Activated CD4-positive, alpha-beta T cell treated with anti-CD3 and anti-CD28 coated beads, Interleukin-2, Interleukin-6, amounts not matched to agents 100 ng/mL and 50 ng/mL, durations not matched to agents 16 hours and 8 hours (primary cell): ENCODE data around the gene TNS4.
A peak's percentile ranks its signal among the peaks of the same experiment; 100 is the strongest.

Source experiments
- DNase-seq: peaks from one replicate; pipeline ENCODE4 v3.0.0-alpha.2; 2020

TNS4 gene

DNA sequence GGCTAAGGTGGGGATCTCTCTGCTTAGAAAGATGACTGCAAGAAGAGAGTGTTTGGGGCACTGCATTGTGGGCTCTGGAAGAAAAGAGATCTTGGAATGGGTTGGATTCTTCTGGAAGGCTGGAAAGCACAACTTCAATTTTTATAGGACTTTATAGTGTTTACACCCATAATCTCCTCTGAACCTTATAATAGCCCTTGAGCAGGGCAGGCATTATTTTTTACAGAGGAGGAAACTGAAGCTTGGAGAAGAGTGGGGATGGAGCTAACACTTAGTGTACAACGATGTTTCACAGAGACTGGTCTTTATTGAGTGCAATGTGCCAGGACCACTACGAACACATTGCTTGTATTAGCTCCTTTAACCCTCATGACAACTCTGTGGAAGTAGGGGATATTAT is 10.4 kb downstream of the TNS4 start:
- no peak for DNase-seq

DNA sequence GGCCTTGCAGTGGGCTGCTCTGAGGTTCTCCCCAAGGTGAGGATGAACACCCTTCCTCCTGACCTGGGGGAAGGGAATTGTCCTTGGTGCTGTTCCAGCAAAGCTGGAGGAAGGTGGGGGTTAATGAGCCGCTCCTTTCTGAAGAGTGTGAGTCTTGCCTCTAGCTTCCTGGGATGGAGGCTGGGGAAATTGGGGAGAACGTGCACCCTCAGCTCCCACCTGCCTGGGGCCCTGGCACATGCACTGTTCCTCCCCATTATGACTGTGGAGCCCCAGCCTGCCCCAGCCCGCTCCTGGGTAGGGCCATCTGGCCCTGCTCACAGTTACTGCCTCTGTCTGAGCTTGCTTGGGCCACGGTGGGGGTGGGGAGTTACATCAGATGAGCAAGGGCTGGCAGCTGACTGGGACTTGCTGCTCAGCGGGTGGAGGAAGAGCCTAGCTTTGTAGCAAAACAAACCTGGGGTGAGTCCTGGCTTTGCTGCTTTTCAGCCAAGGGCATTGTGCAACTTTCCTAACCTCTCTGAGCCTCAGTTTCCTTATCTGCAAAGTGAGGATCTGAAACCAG is 11.1 kb downstream of the TNS4 start:
- no peak for DNase-seq

DNA sequence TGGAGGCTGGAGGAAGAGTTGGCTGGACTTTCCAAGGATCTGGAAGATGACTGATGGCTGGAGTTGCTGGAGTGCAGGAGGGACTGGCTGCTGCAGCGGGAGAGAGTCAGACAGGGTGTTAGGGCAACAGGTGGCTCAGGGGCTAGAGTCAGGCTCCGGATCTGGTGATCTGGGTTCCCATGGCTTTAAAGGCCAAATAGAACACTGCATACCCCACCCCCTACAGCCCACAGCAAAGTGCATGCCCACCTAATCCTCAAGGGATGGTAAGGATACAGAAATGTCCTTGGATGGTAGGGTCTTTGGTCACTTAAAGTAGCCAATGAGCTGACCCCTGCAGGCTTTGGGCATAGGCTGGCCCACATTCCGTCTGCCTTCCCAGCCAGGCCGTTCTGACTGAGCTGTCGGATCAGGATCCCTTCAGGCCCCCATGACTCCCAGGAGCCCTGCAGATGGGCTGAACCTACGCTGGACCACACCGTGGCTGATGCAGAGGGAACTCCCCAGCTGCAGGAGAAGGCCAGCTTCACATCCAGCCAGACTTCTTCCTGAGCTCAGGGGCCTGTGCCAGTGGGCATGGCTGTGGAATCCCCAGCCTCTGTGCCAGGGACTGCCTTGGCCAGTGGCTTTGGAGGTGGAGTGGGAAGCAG is 13.9 kb downstream of the TNS4 start:
- DNase-seq = no peak

DNA sequence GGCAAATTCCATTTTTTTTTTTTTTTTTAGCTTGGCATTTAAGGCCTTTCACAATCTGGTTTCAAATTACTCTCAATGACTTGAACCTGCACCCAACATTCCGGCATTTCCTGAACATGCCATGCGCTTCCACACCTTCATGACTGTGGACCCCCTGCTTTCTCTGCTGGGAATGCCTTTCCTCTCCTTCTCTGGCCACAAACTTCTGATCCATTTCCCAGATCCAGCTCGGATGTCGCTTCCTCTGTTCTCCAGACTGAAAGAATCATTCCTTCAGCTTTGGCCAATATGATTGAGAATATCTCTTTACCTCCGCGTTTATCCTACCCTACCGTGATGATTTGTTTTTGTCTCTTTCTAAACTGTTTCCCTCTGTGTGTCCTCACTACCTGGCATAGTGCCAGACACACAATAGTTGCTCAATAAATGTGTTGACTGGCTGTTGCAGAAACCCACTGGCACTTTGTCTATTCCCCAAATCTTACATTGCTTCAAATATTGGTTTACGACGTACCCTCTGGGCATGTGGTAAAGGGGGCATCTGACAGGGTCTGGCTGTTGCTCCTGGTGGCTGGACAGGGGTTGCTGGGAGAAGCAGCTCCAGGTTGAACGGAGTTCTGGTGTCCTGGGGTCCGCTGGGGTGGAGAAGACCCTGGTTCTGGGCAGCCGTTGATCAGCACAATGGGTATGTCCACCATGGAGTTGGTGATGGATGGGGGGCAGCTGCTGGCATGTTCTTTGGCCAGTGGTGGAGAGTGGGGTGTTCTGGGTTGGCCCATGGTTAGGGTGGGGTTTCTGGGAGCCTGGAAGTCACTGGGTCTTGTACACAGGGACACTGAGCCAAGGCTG is 14.7 kb downstream of the TNS4 start:
- DNase-seq = no peak

DNA sequence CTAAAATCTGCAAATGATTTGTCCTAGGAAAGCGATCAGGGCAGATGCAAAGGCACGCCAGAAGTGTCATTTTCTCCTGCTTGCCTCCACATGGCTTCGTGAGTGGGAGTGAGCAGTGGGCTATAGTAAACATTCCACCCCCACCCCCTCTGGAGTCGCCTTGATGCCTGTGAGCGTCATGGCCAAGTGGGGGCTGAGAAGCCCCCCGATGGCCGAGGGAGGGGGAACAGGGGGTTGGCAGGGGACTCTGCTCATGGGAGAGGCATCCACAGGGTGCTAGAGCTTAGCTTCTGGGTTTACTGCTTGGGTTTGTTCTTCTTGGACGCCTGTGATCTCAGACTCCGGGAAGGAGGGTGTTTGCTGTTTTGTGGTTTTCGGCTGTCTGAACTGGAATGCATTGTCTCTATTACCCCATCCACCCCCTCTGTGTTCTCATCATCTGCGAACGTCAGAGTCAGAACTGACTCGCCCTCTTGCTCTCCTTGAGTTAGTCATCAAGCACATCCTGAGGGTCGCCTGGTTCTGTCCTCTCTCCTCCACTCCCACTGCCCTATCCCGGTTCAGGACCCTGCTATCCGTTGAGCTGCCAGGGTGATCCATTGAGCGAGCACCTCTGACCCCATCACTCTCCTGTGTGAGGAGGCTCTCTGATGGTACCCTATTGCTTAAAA is 15.4 kb downstream of the TNS4 start:
- peak; percentile 41 for DNase-seq

DNA sequence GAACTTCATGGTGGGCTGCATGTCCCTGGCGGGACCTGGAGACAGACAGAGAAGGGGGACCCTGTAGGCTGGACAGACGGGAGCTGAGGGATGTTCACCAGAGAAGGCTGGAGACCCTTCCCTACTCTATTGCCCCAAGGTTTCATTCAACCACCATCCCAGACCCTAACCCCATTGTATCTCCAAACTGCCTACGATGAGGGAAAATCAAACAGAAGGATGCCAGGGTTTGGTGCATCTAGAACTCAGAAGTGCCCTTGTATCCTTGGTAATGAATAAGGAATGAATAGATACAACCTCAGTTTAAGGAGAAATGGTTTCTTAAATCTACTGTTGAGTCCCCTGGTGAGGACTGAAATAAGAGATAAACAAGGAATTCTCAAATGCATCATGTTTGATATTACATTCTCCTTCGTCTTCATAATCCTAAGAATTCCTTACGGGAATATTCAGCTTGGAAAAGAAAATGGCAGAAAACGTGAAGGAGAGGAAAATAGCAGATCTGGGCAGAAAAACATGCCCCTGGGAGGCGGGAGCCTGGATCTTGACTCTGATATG is 16.4 kb downstream of the TNS4 start:
- no peak for DNase-seq

DNA sequence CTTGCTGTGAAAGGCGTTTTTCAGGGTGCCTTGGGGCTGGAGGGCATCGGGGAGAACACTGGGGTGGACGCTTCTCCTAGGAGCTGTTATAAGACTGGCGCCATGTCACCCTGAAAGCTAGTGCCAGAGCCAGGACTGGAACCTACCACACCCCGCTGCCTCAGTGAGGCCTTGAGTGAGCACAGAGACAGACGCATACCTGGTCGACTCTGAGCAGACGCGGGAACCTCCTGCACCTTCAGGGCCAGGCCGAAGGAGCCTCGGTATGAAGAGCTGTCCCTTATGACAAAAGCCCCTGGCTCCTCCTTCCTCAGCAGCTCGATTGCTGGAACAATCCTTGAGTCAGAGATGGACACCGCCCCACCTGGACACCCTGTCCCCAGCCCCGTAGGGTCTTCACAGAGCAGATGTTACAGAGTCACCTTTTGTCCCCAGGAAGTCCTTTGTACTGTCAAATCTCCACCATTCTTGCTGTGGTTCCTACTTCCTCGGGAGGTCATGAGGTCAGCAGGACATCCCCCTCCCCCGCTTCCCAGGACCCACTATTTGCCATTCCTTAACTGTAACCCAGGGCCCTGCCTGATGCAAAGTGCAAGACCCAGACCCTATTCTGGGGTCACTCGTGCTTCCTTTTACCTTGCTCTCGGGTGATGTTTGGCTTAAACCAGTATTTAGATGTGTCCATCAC is 17.0 kb downstream of the TNS4 start:
- no peak for DNase-seq

DNA sequence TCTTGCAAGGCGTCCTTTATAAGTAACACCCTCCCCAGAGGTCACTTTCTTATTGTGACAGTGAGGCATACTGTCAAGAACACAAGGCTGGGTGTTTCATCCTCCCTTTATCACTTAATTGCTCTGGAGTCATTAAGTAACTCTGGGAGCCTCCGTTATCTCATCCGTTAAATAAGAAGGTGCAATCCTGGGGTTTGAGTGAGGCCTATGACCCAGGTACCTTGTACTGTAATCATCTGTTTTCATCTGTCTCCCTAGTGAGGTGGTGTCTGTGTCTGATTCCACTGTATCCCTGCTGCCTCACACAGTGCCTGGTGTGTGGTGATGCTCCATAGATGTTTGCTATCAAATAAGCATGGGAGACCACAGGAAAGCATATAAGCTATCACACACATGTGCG is 17.7 kb downstream of the TNS4 start:
- DNase-seq = no peak

DNA sequence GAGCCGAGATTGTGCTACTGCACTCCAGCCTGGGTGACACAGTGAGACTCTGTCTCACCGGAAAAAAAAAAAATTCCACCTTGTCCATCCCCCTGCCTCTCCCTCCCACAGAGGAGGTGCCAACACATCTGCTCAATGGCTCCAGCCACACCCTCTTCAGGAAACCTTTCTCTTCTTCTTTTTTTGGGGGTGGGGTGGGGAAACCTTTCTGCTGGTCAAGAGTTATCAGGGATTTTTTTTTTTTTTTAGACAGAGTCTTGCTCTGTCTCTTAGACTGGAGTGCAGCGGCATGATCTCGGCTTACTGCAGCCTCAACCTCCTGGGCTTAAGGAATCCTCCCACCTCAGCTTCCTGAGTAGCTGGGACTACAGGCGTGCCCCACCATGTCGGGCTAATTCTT is 18.7 kb downstream of the TNS4 start:
- DNase-seq = no peak

DNA sequence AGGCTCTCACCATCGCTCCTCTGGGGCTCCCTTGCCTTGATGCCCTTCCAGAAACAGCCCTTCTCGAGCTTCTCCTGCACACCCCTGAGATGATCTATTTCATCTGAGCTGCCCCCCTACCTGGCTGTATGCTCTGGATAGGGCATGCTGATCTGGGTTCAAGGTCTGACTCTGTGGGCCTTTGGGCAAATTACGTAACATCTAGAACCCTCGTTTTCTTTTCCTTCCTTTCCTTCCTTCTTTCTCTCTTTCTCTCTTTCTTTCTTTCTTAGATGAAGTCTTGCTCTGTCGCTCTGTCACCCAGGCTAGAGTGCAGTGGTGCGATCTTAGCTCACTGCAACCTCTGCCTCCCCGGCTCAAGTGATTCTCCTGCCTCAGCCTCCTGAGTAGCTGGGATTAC is 20.3 kb downstream of the TNS4 start:
- DNase-seq = no peak

DNA sequence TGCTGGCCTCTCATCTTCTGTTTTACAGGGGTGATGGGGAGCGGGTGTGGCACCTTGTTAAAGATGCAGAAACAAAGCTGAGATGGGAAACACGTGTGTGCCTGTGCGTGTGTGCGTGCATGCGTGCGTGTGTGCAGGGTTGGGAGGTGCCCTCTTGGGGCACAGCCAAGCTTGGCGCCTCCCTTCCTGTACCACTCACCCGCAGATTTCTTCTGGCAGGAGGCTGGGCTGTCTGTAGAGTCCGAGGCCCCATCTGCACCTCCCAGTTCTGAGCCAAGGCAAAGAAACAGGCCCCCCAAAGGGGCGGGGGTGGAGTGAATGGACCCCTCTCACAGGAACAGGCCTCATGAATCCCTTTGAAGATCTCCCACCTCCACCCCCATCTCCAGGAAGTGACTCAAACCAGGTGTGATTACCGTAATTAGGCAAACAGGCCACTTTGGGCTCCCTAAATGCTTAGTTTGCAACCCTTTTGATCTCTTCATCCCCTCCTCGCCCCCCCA is 20.9 kb downstream of the TNS4 start:
- DNase-seq = peak; percentile 95

DNA sequence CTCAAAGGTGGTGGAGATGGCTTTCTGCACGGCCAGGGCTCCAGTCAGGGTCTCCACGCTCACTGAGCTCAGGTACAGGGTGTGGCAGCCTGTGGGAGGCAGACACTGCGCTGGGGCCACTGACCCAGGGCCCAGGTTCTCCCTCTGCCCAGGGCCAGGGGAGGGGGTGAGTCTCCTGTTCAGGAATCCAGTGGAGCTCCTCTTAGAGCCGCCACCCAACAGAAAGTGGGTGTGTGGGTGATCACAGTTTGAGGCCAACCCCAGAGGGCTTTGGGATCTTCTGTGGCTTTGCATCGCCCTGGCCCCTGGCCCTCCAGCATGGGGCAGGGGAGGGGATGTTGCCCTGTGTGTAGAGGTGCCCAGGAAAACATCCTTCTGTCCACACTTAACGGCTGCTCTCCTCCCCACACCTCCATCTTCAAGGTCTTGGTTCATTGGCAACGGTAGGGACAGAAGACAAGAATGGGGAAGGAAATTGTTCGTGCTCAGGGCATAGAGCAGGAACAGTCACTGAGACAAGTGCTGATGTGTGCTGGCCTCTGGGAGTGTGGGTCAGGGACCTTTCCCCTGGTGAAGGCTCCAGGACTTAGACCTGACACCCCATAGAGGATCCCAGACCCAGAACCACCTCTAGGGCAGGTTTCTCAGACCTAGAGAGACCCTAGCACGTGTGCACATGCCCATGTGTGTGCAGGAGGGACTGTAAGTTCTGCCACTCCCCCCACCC is 21.5 kb downstream of the TNS4 start:
- DNase-seq = peak; percentile 20

DNA sequence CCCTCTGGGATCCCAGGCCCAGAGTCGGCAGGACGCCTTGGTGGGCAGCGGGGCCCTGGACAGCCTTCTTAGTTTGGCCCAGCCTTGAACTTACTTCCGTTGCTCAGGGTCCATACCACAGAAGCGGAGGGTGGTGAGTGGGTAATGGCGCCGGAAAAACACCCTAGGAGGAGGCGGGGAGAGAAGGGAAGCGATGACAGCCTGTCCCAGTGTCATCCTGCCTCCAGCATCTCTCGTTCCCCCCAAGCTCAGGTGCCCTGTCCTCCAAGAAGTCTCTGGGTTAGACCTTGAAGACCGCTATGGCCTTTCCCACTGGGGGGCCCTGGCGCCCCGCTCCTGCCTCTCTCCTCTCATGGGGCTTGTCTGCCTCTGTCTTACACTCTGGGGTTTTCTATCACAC is 22.9 kb downstream of the TNS4 start:
- no peak for DNase-seq

DNA sequence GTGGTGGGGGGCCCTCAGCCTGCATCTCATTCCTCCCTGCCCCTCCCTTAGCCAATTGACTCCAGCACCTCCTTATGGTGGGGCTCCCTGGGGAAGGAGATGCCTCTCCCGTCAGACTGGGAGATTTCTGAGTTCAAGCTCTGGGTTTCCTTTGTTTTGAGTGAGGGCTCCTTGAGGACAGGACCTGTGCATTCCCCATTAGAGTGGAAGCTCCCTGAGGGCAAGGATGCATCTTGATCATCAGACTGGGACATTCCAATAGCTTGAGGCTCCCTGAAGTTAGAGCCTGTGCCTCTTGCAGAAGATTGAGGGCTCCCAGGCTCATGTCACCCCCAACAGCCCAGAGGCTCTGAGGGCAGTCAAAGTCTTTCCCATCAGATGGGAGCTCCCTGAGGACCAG is 23.6 kb downstream of the TNS4 start:
- DNase-seq = no peak

DNA sequence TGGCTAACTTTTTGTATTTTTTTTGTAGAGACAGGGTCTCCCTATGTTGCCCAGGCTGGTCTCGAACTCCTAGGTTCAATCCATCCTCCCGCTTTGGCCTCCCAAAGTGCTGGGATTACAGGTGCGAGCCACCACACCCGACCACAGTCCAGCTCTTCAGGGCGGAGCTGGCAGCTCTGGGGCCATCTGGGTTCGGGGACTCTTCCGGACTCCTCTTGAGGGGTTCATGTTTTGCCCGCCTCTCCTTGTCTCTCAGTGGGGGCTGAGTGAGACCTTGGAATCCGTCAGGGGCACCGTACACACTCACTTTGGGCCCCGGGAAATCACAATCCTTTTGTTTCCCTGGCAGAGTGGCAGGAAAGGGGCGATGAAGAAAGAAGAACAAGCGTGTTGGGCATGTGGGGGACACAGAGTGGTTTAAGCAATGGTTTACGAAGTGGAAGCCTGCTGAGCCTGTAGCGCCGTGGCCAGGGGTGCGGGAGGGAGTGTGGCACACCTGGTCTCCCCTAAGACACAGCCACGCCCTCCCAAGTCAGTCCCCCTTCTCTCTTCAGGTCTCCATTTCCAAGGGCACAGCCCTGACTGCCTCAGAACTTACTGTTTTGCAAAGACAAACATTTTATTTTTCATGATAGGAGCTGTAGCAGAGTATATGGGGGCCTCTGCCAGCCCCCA is 26.1 kb downstream of the TNS4 start:
- DNase-seq = no peak

DNA sequence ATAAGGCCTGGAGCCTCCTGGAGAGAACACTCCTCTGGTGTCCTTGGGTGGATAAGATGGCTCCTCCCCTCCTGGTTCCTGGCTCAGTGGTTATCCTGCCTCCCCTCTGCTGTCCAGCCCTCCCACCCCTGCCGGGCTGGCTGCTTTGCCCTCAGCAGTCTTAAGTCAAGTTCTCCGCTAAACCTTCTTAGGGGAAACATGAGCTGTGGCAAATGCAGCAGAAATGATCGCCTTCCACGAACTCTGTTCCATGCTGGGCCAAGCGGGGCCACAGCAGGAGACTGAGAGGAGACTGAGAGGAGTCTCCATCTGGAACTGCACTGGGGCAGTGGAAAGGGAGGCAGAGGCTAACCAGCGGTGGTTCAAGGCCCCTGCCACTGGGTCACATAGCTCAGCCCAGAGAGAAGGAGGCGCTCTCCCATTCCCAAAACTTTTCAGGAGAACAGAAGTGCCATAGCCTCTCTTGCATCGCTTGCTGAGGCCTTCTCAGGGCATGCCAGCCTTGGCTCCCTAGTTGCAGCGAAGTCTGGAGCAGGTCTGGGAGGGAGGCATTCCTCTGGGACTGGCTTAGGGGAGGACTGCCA is 26.9 kb downstream of the TNS4 start:
- no peak for DNase-seq

DNA sequence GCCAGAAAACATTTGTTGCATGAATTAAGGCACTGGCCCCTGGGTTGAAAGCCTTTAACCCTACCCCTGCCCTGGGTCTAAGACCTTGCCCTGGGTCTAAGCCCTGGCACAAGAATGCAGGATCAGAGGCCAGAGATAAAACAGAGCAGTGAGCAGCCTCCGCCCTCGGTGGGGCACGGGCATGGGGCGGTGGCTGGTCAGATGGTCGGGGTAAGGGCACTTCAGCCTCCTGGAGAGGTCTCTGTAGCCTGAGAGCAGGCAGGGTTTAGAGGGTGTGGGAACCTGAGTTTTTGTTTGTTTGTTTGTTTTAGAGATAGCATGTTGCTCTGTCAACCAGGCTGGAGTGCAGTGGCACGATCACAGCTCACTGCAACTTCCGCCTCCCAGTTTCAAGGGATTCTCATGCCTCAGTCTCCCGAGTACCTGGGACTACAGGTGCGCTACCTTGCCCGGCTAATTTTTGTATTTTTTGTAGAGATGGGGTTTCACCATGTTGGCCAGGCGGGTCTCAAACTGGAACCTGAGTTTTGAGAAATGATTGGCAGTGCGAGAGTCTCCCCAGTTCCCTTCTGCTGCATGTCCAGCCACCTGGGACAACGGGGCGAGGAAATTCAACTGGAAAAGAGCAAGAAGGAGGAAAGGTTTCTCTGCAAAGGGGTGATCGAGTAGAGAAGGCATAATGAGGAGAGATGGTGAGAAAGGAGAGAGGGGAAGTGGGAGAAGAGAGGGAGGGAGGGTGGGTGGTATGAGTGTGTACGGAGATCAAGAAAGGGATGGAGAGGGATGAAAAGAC is 27.7 kb downstream of the TNS4 start:
- DNase-seq = no peak

DNA sequence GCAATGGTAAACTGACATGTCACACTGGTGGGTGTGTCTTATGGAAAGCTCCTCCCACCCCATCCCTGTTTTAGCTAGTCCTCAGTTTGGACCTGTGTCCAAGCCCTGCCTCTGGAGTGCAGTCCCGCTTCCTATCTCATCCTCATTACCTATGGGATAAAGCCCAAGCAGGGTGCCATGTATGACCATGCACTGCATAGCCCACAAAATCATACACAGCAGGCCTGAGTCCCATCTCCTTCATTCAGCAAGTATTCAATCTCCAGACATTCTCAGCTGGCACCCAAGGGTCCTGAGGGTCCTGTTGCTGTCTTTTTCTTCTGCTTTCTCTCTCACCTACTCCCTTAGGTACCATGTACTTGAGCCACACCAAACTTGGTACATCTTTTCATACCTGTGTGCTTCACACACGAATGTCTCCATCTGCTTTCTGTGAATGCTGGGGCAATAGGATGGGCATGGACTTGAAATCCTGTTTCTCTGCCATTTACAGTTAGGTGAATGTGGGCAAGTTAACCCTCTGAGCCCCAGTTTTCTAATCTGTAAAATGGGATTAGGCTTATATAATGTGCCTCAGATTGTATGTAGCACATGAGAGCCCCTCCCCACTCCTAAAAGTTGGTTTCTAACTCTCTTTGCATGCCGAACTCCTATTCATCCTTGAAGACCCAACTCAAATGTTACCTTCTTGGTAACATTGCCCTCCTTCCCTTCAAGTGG is 28.5 kb downstream of the TNS4 start:
- DNase-seq = no peak
